ENCODE data around the gene MARCO.

DNA sequence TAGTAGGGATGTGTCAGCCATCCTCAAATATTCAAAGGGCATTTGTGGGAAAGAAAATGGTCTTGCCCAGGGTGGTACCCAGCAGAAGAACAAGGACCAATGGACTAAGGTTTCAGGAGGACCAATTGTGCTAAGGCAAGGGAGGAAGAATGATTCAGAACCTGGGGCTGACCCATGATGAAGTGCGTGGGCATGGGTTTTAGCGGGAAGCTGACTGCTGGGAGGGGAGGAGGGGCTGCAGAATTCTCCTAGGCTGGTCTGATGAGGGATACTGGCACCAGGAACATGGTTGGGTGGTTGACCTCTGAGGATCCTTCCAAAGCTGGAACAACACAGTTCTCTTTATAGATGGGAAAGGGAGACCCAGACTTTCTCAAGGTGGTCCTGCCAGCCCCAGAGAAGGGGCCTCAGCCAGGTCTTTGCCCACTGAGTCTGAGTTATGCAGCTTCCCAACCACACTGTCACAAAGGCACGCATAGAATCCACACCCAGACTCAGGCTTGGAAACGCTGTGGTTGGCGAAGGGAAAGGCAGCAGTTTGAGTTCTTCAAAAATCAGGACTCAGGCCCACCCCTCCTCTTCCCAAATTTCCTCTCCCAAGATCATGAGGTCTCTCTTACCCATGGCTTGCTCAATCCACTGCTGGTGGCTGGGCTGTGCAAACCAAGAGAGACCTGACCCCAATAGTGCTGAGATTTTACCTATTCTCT is 37.3 kb downstream of the MARCO start:
- TF ChIP-seq CTCF (IDR thresholded peaks at IDR 0.05) (no peak), POLR2A (IDR thresholded peaks at IDR 0.05) (no peak)
